Stimulated activated CD4-positive, alpha-beta T cell treated with anti-CD3 and anti-CD28 coated beads, Interleukin-2, amount 100 ng/mL, for 48 hours (primary cell): Measurements from ENCODE around the gene CLSTN2.

ENCODE experiments used
- DNase-seq, 2 donors: peaks; one replicate each; pipeline ENCODE4 v3.0.0-alpha.2; 2020

The CLSTN2 gene

GRCh38 chr3:140055092-140055791, 120.3 kb downstream of the CLSTN2 start:
- DNase-seq: no peak

GRCh38 chr3:140056047-140056446, 121.1 kb downstream of the CLSTN2 start:
- no peak for DNase-seq

- DNase-seq: no peak
Measured at GRCh38 chr3:140061211-140061610, 126.2 kb downstream of the CLSTN2 start.

GRCh38 chr3:140062461-140062860, 127.5 kb downstream of the CLSTN2 start:
- no peak for DNase-seq

GRCh38 chr3:140067487-140067886, 132.5 kb downstream of the CLSTN2 start:
- no peak for DNase-seq

GRCh38 chr3:140068494-140069017, 133.6 kb downstream of the CLSTN2 start:
- DNase-seq: no peak

- DNase-seq: no peak
Measured at GRCh38 chr3:140073278-140074045, 138.5 kb downstream of the CLSTN2 start.

GRCh38 chr3:140076552-140076951, 141.6 kb downstream of the CLSTN2 start:
- DNase-seq: no peak

GRCh38 chr3:140077406-140077805, 142.4 kb downstream of the CLSTN2 start:
- DNase-seq: no peak

GRCh38 chr3:140078343-140078742, 143.4 kb downstream of the CLSTN2 start:
- no peak for DNase-seq

- no peak for DNase-seq
Measured at GRCh38 chr3:140078940-140079339, 144.0 kb downstream of the CLSTN2 start.

GRCh38 chr3:140081887-140082286, 146.9 kb downstream of the CLSTN2 start:
- DNase-seq: no peak

- DNase-seq: no peak
Measured at GRCh38 chr3:140085001-140085400, 150.0 kb downstream of the CLSTN2 start.

- DNase-seq: no peak
Measured at GRCh38 chr3:140086642-140087041, 151.7 kb downstream of the CLSTN2 start.

GRCh38 chr3:140088058-140088457, 153.1 kb downstream of the CLSTN2 start:
- no peak for DNase-seq

GRCh38 chr3:140088513-140088912, 153.5 kb downstream of the CLSTN2 start:
- DNase-seq: no peak

GRCh38 chr3:140089403-140090072, 154.6 kb downstream of the CLSTN2 start:
- DNase-seq: no peak

- DNase-seq: no peak
Measured at GRCh38 chr3:140091143-140091542, 156.2 kb downstream of the CLSTN2 start.

GRCh38 chr3:140092848-140093536, 158.0 kb downstream of the CLSTN2 start:
- no peak for DNase-seq

GRCh38 chr3:140093742-140094141, 158.8 kb downstream of the CLSTN2 start:
- DNase-seq: no peak

GRCh38 chr3:140094487-140094886, 159.5 kb downstream of the CLSTN2 start:
- no peak for DNase-seq

GRCh38 chr3:140096037-140096436, 161.1 kb downstream of the CLSTN2 start:
- DNase-seq: no peak
